GM21528 (cell line): ENCODE results near the gene REEP5.
"Not testable (repeated sequence)": the region's sequence is repeated elsewhere in the genome, so short reads cannot be mapped to it uniquely, and the experiment has no call there.

Experiments
- ATAC-seq: cut with Tn5 transposase; IDR thresholded peaks from one replicate; pipeline ENCODE4 v1.9.1; 2021; ENCODE audit warnings: mild to moderate bottlenecking, moderate library complexity; ENCODE audit not compliant: unreplicated experiment, low FRiP score

Gene REEP5

DNA sequence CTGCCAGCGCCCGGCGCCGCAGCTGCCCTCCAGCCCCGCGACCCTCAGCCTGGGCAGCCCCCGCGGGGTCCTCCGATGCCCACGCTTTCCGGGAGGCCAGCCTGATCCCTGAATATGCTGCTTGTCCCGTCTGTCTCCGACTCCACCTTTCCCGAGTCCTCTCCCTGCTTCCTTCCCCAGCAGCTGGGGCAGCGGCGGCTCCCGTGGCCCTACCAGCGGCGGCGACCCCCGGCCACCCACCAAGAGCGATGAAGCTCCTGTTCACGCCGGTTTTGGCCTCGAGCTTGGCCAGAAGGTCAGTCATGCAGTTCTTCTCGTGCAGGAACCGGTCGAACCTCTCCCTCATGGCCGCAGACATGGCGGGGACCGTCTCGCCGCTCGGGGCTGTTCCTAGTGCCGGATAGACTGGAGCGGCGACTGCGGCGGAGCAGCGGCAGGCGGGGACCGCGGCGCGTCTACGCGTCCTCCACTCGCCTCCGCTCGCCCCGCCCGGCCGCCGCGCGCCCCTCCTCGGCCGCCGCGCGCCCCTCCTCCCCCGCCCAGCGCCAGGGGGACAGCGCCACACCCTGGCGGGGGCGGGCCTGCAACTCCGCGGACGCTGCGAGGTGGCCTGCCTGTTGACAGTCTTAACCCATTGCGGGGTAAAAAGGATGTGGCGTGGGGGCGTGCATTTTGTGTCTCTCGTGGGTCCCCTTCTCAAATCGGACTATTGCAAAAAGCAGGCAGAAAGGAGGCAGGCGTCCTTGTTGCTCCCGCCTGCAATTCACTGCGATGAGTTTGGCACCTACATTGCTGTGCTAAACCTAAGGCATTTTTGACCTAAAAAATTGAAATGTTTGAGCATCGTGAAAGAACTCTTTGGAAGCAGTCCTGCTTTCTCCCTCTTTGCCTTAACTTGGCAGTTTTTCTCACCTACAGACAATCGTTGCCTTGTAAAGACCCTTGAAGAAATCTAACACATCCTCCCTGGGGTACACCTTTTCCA, at the start of gene REEP5:
TSS of gene REEP5 (minus strand) at position 395 of the 985 bp plus-strand sequence. CDS start at position 358, 37 bp downstream.
- ATAC-seq = peak; percentile 61

DNA sequence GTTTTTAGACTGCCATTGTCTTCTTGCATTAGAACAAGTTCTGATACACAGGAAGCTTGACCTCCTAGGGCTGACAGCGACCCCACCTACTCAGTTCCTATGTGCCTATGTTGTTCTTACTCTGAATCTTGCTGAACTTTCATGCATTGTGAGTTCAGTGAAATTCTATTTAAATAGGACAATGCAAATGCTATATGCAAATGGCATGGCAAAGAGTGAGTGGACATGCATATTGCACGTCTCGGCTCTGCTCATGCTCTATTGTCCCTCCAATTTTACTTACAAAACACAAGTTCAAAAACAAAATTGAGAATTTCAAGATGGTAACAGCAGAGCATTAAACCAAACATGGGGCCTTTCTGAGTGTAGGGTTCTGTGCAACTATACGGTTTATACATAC, 49.2 kb upstream of the REEP5 start:
- ATAC-seq = no peak

- ATAC-seq = no peak
Observed at GRCh38 chr5:112968411-112969106, 46.5 kb upstream of the REEP5 start.

DNA sequence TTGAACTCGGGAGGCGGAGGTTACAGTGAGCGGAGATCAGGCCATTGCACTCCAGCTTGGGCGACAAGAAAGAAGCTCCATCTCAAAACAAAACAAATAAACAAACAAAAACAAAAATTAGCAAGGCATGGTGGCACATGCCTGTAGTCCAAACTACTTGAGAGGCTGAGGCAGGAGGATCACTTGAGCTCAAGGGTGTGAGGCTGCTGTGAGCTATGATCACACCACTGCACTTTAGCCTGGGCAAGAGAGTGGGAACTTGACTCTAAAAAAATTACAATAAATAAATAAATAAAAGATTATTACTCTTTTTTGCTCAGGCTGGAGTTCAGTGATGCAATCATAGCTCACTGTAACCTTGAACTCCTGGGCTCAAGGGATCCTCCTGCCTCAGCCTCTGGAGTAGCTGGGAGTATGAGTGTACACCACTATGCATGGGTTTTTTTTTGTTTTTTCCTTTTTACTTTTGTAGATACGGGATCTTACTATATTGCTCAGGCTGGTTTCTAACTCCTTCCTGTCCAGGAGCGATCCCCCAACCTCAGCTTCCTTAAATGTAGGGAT, 45.6 kb upstream of the REEP5 start:
- ATAC-seq = no peak

DNA sequence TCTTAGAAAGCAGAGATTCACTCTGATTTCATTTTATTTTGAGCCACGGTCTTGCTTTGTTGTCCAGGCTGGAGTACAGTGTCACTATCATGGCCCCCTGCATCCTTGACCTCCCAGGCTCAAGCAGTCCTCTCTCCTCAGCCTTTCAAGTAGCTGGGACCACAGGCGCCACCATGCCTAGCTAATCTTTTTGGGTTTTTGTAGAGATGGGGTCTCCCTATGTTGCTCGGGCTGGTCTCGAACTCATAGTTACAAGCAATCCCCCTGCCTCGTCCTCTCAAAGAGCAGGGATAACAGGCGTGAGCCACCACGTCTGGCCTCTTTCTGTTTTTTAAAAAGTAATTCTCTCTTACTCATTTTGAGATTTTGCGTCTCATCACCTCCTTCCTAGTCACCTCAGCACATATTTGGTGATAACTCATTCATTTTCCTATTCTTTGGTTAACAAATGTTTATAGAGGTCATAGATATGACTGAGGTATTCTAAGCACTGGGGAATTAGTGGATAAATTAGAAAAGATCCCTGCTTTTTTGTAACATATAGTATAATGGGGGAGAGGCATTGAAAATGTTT, 43.8 kb upstream of the REEP5 start:
- ATAC-seq = no peak

DNA sequence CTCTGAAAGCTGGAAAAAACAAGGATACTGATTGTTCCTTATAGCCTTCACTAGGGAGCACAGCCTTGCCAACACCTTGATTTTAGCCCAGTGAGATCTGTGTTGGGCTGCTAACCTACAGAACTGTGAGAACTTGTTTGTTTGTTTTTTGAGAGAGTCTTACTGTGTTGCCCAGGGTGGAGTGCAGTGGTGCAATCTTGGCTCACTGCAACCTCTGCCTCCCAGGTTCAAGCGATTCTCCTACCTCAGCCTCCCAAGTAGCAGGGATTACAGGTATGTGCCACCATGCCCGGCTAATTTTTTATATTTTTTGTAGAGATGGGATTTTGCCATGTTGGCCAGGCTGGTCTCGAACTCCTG, 41.3 kb upstream of the REEP5 start:
- ATAC-seq = not testable (repeated sequence)

DNA sequence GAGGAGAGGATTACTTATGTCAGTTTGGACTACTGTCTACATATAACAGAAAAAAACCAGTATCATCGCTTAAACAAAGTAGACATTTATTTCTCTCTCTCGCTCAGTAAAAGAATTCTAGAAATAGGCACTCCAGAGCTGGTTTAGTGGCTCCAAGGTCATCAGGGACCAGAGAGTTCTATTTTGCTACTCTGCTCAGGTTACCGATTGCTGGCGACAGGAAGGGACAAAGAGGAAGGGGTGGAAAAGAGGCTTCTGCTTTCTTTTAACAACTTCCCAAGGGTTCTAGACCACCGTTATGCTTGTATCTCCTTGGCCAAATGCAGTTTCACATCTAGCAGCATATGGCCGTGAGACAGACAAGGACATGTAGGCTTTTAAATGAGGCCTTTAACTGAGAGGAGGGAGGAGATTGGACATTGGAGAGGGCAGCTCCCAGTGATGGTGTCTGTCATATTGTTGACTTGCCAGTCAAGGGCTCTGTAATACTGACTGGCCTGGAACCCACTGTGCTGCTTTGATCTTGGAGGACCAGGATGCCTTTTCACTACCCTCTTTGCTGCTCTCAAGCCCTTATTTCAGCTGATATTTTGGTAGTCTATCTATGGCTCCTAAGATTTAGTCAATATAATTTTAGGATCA, 39.0 kb upstream of the REEP5 start:
- no peak for ATAC-seq

DNA sequence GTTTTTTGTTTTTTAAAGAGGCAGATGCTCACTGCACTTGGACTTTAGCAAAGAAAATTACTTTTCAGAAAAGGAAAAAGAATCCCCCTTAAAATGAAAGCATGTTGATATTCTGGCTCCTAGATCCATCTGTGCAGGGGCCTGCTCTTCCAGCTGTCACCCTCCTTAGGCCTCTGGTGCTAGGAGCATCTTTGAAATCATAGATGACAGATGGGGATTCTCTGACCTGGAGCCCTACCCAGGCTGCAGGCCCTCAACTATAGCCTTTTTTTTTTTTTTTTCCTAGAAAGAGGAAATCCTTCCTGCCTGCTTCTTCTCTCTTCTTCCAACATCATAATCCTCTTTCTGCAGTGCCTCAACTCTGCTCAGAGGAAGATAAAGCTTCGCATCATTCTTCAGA, 38.3 kb upstream of the REEP5 start:
- ATAC-seq = no peak

DNA sequence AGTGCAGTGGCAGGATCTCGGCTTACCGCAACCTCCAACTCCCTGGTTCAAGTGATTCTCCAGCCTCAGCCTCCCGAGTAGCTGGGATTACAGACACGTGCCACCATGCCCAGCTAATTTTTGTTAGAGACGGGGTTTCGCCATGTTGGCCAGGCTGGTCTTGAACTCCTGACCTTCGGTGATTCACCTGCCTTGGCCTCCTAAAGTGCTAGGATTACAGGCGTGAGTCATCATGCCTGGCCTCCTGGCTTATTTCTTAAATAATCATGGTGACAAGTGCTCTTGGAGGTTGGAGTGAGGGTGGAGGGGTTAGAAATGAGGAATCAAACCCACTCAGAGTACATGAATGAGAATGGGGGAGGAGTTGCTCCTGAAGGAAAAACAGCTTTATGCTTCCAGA, 37.8 kb upstream of the REEP5 start:
- not testable (repeated sequence) for ATAC-seq

- ATAC-seq = peak; percentile 67
Observed at GRCh38 chr5:112958093-112959088, 36.4 kb upstream of the REEP5 start.

GRCh38 chr5:112957036-112957808, 35.2 kb upstream of the REEP5 start:
- no peak for ATAC-seq

- ATAC-seq = no peak
Observed at GRCh38 chr5:112956606-112957005, 34.6 kb upstream of the REEP5 start.

- peak; percentile 87 for ATAC-seq
Observed at GRCh38 chr5:112951124-112951702, 29.2 kb upstream of the REEP5 start.

DNA sequence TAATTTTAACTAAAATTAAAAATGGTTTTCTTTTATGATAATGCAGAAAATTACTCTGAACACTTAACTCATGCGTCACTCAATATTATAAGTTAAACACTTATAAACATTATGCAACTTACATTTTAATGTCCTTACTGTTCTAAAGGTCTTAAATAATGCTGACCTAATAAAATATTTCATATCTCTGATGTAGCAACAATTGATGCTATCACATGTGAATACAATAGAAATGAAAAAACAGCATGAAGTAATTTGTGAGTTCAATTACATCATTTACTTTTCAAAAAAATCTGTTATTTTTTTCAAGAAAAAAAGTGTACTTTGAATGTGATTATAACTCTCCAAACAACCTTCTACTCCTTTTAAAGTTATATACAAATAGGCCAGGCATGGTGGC, 26.4 kb upstream of the REEP5 start:
- no peak for ATAC-seq

GRCh38 chr5:112940670-112941069, 18.6 kb upstream of the REEP5 start:
- ATAC-seq = no peak

DNA sequence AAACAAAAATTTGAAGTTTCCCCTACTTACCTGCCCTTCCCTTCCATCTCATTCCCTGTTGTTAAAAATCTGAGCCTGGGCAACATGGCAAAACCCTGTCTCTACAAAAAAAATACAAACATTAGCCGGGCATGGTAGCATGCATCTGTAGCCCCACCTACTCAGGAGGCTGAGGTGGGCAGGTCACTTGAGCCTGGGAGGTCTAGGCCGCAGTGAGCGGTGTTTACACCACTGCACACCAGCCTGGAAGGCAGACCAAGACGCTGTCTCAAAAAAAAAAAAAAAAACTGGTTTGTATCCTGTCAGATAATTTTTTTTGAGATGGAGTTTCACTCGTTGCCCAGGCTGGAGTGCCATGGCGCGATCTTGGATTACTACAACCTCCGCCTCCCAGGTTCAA, 16.3 kb upstream of the REEP5 start:
- no peak for ATAC-seq

DNA sequence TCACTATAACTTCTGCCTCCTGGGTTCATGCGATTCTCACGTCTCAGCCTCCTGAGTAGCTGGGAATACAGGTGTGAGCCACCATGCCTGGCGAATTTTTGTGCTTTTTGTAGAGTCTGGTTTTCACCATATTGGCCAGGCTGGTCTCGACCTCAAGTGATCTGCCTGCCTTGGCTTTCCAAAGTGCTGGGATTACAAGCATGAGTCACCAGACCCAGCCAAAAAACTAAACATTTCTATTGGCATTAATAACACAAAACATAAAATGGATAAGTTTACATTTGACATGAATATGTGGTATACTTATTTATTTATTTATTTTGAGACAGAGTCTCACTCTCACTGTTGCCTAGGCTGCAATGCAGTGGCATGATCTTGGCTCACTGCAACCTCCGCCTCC, 13.6 kb upstream of the REEP5 start:
- ATAC-seq = no peak

DNA sequence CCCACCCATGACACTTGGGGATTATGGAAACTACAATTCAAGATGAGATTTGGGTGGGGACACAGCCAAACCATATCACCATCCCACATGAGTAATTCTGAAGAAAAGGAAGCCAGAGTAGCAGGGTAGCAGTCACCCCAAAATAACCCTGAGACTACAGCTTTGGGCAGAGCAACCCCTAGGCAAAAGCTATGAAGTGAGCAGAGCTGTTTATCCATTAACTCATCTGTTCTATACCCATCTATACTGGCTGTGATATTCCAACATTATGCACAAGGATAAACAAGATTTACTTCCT, 12.3 kb upstream of the REEP5 start:
- ATAC-seq = no peak
